Activated gamma-delta T cell treated with Interleukin-2 at 50 U/mL for 16 hours (primary cell): ENCODE results near the gene IFNA17.
"Not testable (repeated sequence)": the region's sequence is repeated elsewhere in the genome, so short reads cannot be mapped to it uniquely, and the experiment has no call there.

ENCODE experiments used
- DNase-seq: peaks from one replicate; pipeline ENCODE4 v3.0.0-alpha.2; 2020

Gene IFNA17

DNA sequence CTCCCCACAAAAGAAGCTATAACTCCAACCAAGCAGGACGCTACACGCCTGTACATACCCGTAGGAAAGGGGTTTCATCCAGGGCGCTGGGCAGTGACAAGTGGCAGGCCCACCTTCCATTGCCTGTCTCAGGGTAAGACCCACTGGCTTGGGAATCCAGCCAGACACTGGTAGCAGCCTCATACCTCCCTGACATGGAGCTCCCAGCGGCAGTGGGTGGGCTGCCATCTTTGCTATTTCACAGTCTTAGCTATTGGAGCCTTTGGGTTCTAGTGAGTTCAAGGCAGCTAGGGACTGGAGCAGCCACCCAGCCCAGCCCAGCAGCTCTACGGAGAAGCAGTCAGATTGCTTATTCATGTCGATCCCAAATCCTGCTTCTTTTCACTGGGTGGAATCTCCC, 17.7 kb downstream of the IFNA17 start:
- no peak for DNase-seq

DNA sequence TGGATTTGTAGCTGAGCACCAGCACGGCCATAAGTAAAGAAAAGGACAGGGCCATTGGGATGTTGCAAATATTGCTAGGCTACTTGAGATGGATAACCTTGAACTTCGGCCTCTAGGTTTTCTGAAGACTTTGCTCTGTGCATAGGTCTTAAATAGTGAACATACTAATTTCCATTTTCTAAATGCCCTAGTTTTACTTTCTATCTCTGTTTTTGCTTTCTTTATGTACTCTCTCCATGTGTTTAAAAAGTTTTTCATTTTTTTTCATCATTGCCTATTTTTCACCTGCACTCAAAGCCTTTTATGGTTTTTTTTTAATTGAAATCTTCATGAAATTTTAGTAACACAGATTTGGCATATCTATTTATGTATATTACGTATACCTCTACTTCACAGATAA, 21.0 kb downstream of the IFNA17 start, which contains the start of gene IFNA10:
Gene IFNA10, minus strand, starts transcription at position 101 of the 400 bp plus-strand sequence. Its CDS starts 46 bp downstream, at position 55.
- not testable (repeated sequence) for DNase-seq

DNA sequence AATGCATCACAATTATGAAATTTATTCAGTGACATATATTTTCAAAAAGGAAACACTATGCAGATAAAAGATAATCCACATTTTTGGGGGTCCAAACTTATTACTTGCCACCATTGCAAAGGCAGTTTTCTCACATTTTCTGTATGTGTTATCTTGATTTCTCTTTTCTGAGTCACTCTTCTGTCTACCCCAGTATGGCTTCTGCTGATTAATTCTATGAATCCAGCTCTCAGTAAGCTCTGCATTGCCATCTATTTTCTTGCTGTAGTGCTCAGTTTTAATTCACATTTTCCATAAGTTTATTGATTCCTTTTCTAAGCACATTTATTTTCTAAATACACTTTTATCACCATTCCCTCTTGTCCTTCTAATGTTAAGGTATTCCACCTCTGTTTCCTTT, 22.8 kb downstream of the IFNA17 start:
- no peak for DNase-seq

DNA sequence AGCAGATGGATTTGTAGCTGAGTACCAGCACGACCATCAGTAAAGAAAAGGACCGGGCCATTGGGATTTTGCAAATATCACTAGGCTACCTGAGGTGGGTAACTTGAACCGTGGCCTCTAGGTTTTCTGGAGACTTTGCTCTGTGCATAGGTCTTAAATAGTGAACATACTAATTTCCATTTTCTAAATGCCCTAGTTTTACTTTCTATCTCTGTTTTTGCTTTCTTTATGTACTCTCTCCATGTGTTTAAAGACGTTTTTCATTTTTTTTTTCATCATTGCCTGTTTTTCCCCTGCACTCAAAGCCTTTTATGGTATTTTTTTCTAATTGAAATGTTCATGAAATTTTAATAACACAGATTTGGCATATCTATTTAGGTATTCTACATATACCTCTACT, 25.9 kb downstream of the IFNA17 start, which contains the start of gene IFNA7:
Gene IFNA7, minus strand, starts transcription at position 101 of the 400 bp plus-strand sequence. Its CDS starts 40 bp downstream, at position 61.
- DNase-seq, result not testable (repeated sequence)

DNA sequence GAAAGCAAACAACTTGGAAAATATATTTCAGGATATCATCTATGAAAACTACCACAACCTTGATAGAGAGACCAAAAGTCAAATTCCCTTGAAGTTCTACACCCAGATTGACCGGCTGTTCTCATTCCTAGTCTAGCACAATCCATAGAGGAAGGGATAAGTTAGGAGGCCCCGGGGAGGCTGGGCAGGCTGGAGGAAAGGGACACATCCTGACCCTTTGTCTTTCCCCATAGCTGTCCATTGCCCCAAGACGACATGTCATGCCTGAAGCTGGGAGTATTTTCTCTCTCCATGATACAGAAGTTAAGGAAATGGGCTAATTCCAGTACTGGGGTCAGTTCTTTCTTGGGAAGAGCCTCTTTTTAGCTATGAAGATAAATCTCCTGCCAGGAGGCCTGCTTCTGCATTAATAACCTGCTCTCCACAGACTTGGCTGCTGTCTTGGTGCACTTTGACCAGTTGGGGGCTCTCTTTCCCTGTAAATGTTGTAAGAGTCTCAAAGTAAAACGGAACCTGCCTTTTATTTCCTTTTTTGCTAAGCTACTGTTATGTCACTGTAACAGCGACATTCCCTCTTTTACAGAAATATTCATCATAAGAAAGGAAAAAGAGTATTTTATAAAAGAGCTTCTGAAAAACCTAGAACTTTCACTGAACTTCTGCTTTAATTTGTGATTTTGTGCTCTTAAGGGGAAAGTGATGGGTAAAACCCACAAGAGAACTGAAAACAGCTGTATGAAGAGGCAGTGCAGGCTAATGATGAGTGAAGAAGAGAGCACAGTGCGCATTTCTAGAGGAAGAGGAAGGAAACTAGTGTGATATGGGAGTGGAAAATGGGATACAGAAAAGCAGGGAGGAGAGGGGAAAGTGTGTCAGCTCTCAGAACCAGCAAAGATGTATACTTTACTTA, 32.9 kb downstream of the IFNA17 start:
- not testable (repeated sequence) for DNase-seq

DNA sequence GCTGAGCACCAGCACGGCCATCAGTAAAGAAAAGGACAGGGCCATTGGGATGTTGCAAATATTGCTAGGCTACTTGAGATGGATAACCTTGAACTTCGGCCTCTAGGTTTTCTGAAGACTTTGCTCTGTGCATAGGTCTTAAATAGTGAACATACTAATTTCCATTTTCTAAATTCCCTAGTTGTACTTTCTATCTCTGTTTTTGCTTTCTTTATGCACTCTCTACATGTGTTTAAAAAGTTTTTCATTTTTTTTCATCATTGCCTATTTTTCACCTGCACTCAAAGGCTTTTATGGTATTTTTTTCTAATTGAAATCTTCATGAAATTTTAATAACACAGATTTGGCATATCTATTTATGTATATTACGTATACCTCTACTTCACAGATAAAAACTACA, 40.5 kb downstream of the IFNA17 start, which contains the start of gene IFNA4:
Gene IFNA4, minus strand, starts transcription at position 101 of the 400 bp plus-strand sequence. Its CDS starts 56 bp downstream, at position 45.
- not testable (repeated sequence) for DNase-seq

DNA sequence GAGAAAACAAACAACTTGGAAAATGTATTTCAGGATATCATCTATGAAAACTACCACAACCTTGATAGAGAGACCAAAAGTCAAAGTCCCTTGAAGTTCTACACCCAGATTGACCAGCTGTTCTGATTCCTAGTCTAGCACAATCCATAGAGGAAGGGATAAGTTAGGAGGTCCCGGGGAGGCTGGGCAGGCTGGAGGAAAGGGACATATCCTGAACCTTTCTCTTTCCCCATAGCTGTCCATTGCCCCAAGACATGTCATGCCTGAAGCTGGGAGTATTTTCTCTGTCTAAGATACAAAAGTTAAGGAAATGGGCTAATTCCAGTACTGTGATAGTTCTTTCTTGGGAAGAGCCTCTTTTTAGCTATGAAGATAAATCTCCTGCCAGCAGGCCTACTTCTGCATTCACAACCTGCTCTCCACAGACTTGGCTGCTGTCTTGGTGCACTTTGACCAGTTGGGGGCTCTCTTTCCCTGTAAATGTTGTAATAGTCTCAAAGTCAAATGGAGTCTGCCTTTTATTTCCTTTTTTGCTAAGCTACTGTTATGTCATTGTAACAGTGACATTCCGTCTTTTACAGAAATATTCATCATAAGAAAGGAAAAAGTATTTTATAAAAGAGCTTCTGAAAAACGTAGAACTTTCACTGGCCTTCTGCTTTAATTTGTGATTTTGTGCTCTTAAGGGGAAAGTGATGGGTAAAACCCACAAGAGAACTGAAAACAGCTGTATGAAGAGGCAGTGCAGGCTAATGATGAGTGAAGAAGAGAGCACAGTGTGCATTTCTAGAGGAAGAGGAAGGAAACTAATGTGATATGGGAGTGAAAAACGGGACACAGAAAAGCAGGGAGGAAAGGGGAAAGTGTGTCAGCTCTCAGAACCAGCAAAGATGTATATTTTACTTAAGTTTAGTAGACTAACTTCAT, 44.9 kb downstream of the IFNA17 start:
- DNase-seq, result not testable (repeated sequence)
